ENCODE results near the gene DCAF5.

Gene DCAF5

DNA sequence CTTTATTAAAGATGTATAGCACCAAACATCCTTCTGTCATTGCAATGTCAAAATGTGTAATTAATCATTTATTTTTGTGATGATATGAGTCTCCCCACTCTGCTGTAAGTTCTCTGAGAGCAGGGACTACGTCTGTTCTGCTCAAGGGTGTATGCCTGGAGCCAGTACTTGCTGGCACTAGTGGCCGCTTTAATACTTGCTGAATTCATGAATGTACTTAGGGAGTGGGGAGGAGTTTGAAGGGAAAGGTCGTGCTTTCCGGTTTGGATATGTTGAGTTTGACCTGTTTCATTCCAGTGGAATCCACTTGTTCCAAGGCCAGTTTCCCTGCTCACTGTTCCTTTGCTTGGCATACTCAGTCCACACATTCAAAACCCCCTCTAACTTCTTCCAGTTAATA, 1.9 kb upstream of the DCAF5 start:
- H3K4me1 Mint-ChIP-seq: peaks cover 15 to 20% of the 10 kb centered on the region in 2 donors
- DNase-seq (no peak), ATAC-seq (replicated peaks) (no peak)
- peaks cover 5 to 9% of the 10 kb centered on the region in 2 donors for H3K36me3 Mint-ChIP-seq
- no peak overlapping the region for H3K4me3 Mint-ChIP-seq
- peaks cover 0 to 11% of the 10 kb centered on the region in 2 donors for H3K27me3 Mint-ChIP-seq
- H3K27ac Mint-ChIP-seq: no peak overlapping the region
- no peaks in the 10 kb centered on the region for H3K9me3 Mint-ChIP-seq

- ATAC-seq (replicated peaks): no peak
- peaks cover 17 to 29% of the 10 kb centered on the region in 2 donors for H3K4me1 Mint-ChIP-seq
- H3K4me3 Mint-ChIP-seq: peak overlapping the region; percentile 94 to 98
- H3K27me3 Mint-ChIP-seq: peaks cover 0 to 7% of the 10 kb centered on the region in 2 donors
- H3K36me3 Mint-ChIP-seq: peaks cover 11 to 12% of the 10 kb centered on the region in 2 donors
- H3K9me3 Mint-ChIP-seq: no peaks in the 10 kb centered on the region
- DNase-seq: no peak
- peak overlapping the region; percentile 86 for H3K27ac Mint-ChIP-seq
Observed at GRCh38 chr14:69153873-69154270, 953 bp upstream of the DCAF5 start.

DNA sequence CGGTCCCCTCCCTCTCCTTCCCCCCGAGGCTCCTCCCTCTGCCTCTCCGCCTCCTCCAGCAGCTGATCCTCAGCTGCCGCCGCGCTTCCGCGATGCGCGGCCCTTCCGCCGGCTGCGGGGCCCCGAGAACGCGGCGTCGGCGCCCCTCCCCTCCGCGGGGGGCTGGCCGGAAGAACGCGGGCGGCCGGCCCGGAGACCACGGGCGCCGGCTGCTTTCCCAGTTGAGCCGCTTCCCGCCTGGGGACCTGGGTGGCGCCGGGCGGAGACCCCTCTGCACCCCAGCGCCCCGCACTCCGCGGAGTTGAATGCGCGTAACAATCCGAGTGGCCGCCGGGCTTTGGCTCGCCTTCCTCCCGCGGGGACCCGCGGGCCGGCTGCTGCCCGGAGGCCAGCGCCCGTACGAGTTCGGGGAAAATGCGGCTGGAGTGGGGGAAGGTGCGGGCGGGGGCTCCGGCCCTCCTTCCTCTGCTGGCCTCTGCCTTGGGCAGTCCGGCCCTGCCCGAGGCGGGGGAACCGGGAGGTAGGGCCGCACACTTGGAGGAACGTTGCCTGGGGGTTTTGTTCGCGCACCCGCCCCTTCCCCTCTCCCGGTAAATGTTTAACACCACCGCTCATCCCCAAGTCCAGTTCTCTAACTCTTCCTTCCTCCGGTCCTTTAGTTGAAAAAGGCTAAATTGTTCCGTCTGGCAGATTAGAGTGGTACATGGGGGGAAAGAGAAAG, 393 bp upstream of the DCAF5 start:
- H3K4me1 Mint-ChIP-seq: peaks cover 20 to 34% of the 10 kb centered on the region in 2 donors
- peaks cover 0 to under 1% of the 10 kb centered on the region in 2 donors for H3K27me3 Mint-ChIP-seq
- ATAC-seq (replicated peaks): peak; percentile 93
- peak overlapping the region; percentile 94 to 98 for H3K4me3 Mint-ChIP-seq
- H3K27ac Mint-ChIP-seq: peak overlapping the region; percentile 86
- H3K36me3 Mint-ChIP-seq: peaks cover 16 to 17% of the 10 kb centered on the region in 2 donors
- peak; percentile 89 for DNase-seq
- no peaks in the 10 kb centered on the region for H3K9me3 Mint-ChIP-seq

DNA sequence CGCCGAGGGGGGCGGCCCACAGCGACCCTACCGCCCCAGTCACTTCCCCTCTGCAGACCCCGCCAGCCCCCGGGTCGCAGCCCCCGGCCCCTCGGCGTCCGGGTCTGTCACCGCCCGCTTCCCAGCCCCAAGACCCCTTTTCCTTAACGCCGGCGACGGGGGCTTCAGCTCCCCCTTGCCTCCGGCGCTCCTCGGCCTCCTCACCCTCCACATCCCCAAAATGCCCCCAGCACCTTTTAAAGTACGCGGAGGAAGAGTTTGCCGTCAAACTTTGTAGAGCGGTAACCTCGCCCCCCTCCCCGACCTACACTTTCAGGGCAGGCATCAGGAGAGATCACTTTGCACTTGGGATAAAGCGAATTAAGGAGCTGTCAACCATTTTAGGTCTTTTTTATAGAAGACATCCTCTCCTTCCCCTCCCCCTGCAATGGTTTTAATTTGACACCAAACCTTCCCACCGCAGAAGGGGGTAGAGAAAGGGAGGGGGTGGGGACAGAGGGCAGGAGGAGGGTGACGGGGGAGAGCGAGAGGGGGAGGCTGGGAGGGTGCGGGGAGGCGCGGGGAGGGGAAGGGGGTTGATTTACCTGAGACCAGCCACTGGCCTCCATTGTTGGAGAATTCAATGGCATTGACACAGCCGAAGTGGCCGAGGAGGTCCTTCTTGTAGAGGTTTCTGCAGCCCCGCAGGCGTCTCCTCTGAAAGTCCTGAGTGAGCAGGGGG, 578 bp downstream of the DCAF5 start:
- DNase-seq: peak; percentile 1
- H3K4me1 Mint-ChIP-seq: peaks cover 20 to 41% of the 10 kb centered on the region in 2 donors
- peak; percentile 26 to 30 for ATAC-seq (replicated peaks)
- H3K27me3 Mint-ChIP-seq: no peaks in the 10 kb centered on the region
- peak overlapping the region; percentile 94 to 98 for H3K4me3 Mint-ChIP-seq
- H3K36me3 Mint-ChIP-seq: peaks cover 18 to 21% of the 10 kb centered on the region in 2 donors
- no peaks in the 10 kb centered on the region for H3K9me3 Mint-ChIP-seq
- H3K27ac Mint-ChIP-seq: peak overlapping the region; percentile 97

DNA sequence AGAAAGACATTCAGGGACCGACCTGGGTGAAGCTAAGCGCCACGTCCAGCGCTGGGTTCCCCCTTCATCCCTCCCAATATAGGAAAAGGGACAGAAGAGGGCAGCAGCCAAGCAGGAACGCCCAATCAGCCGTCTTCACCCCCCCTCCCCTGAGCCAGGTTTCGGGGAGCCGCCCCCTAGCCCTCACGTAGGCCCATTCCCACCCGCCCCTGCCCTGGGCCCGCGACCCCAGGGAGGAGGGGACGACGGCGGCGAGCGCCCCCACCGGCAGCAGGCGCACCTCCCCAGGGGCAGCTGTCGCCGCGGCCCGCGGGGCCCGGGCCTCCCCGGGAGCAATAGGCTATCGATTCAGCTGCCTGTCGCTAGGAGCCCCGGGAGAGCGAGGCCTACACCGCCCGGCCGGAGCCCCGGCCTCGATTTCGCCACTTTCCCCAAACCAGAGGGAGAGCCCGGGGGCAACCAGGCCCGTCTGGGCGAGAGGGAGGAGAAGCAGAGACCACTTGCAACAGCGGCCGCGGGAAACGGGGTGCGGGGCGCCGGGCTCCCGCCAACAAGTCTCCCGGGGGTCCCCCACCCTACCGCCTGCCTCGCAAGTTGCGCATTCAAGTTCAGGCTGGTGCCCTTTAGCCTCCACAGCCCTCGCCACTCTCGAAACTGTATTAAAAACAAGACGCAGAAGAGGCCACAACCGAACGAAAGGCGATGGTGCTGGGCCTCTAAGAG, 1.3 kb downstream of the DCAF5 start:
- Mint-ChIP-seq H3K36me3 (peaks cover 18 to 22% of the 10 kb centered on the region in 2 donors), H3K4me1 (peaks cover 20 to 41% of the 10 kb centered on the region in 2 donors), H3K27me3 (no peaks in the 10 kb centered on the region), H3K9me3 (no peaks in the 10 kb centered on the region), H3K4me3 (peak overlapping the region; percentile 94 to 98), H3K27ac (peak overlapping the region; percentile 97)
- ATAC-seq (replicated peaks): peak; percentile 66 to 72
- peak; percentile 68 for DNase-seq

DNA sequence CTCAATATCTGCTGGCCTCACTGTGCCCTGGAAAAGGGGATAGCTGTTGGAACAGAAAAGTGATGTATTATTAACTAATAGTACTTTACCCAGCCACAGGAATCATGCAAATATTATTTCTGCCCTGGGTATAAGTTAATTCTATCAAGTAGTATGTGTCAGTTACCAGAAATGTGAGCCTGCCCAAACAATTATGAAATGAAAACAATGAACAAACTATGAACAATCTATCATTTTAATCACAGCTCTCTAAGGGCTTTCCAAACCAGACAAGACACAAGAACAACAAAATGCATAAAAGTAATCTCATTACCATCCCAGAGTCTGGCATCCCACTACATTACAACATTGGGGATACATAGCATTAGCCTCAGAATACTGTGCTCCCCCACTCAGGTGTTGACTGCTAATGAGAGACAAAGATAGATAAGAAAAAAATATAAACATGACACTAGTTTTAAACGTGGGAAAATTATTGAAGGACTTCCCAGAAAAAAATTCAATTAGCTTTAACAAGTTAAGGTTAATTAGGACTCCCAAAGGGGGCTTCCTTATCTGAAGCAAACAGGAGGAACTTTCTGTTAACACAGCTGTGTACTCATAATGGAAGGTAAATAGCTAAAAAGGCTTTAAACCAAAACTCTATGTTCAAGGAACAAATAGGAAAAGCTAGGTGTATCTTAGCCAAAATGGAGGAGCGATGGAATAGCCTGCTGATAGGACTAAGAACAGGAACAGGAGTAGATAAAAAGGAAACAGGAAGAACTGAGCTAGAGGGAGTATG, 3.3 kb downstream of the DCAF5 start:
- no peaks in the 10 kb centered on the region for H3K27me3 Mint-ChIP-seq
- H3K36me3 Mint-ChIP-seq: peaks cover 18 to 22% of the 10 kb centered on the region in 2 donors
- peaks cover 20 to 41% of the 10 kb centered on the region in 2 donors for H3K4me1 Mint-ChIP-seq
- H3K9me3 Mint-ChIP-seq: no peaks in the 10 kb centered on the region
- DNase-seq: no peak
- H3K27ac Mint-ChIP-seq: peak overlapping the region; percentile 53
- H3K4me3 Mint-ChIP-seq: peak overlapping the region; percentile 22 to 53
- no peak for ATAC-seq (replicated peaks)

GRCh38 chr14:69142101-69142500, 10.8 kb downstream of the DCAF5 start:
- Mint-ChIP-seq H3K4me3 (no peak overlapping the region), H3K36me3 (peaks cover 0 to 20% of the 10 kb centered on the region in 2 donors), H3K27me3 (no peaks in the 10 kb centered on the region), H3K4me1 (peaks cover 20 to 50% of the 10 kb centered on the region in 2 donors), H3K27ac (no peak overlapping the region), H3K9me3 (no peaks in the 10 kb centered on the region)
- DNase-seq (no peak), ATAC-seq (replicated peaks) (no peak)

DNA sequence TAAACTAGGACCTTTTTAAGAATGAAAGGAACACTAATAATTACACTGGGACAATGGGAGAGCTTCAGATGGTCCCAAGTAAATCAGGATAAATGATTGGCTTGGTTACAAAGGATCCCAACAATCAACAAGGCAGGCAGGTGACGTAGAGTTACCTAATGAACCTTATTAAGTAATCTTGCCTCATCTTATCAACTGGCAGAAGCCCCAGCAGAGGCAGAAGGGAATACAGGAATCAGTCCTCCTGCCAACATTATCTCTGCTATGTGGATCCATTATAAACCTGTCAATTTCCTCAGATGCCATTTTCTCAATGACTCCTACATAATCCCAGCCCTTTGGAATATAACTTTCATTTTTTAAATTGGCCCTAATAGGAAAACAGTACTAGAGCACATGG, 11.4 kb downstream of the DCAF5 start:
- H3K27ac Mint-ChIP-seq: no peak overlapping the region
- ATAC-seq (replicated peaks): no peak
- no peaks in the 10 kb centered on the region for H3K9me3 Mint-ChIP-seq
- no peak for DNase-seq
- no peaks in the 10 kb centered on the region for H3K27me3 Mint-ChIP-seq
- no peak overlapping the region for H3K4me3 Mint-ChIP-seq
- H3K36me3 Mint-ChIP-seq: peaks cover 0 to 20% of the 10 kb centered on the region in 2 donors
- peaks cover 20 to 50% of the 10 kb centered on the region in 2 donors for H3K4me1 Mint-ChIP-seq

GRCh38 chr14:69139743-69140142, 13.2 kb downstream of the DCAF5 start:
- Mint-ChIP-seq H3K9me3 (no peaks in the 10 kb centered on the region), H3K27me3 (no peaks in the 10 kb centered on the region), H3K36me3 (peaks cover 0 to 20% of the 10 kb centered on the region in 2 donors), H3K4me1 (peaks cover 20 to 50% of the 10 kb centered on the region in 2 donors), H3K27ac (peak overlapping the region; percentile 57), H3K4me3 (no peak overlapping the region)
- DNase-seq (no peak), ATAC-seq (replicated peaks) (no peak)

DNA sequence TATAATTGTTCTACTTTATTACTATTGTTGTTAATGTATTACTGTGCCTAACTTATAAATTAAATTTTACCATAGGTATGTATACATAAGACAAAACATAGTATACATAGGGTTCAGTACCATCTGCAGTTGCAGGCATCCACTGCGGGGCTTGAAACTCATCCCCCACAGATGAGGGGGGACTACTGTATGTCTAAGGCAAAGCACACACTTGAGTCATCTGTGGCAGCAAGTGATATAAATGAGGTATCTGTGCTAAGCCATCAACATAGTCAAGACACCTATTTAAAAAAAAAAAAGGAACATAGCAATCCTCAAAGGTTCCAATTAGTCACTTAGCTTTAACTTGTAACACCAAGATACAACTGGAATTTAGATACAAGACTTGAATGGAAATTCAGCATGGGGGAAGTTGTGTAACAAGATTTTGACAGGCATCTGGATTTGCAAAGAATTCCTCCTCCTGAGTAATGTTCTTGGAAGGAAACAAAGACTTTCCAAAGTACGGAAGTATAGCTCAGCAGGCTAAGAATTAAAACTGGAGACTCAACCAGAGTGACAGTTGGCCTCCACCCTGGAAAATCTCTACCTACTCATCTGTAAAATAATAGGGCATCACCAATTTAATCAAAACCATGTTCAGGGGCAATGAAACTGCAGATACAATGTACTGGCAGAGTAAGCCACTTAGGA, 14.9 kb downstream of the DCAF5 start:
- no peak overlapping the region for H3K27ac Mint-ChIP-seq
- no peaks in the 10 kb centered on the region for H3K27me3 Mint-ChIP-seq
- ATAC-seq (replicated peaks): peak in 1 of 2 donors; percentile 50
- peaks cover 19 to 58% of the 10 kb centered on the region in 2 donors for H3K4me1 Mint-ChIP-seq
- H3K36me3 Mint-ChIP-seq: peaks cover 0 to 20% of the 10 kb centered on the region in 2 donors
- no peaks in the 10 kb centered on the region for H3K9me3 Mint-ChIP-seq
- DNase-seq: no peak
- H3K4me3 Mint-ChIP-seq: no peak overlapping the region

DNA sequence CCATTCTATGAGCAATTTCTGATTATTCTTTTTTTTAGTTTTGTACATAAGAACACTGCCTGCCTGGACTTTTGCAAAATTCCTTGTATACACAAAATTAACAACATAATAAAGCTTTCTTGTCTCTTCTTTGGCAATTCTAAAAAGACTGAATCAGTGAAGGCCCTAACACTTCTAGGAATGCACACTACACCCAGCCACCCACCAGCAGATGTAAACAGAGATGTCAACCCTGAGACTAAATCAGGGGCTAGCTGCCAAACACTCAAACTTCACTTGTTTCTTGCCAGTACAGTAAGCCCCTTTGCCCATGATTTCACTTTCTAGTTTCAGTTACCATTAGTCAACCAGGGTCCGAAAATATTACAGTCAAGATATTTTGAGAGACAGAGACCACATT, 15.5 kb downstream of the DCAF5 start:
- Mint-ChIP-seq H3K27ac (no peak overlapping the region), H3K4me3 (no peak overlapping the region), H3K4me1 (peaks cover 20 to 58% of the 10 kb centered on the region in 2 donors), H3K27me3 (no peaks in the 10 kb centered on the region), H3K9me3 (no peaks in the 10 kb centered on the region), H3K36me3 (peaks cover 0 to 20% of the 10 kb centered on the region in 2 donors)
- ATAC-seq (replicated peaks): no peak
- no peak for DNase-seq

GRCh38 chr14:69135133-69135532, 17.8 kb downstream of the DCAF5 start:
- peaks cover 26 to 66% of the 10 kb centered on the region in 2 donors for H3K4me1 Mint-ChIP-seq
- no peak overlapping the region for H3K4me3 Mint-ChIP-seq

More at GRCh38 chr14:69135133-69135532, 17.8 kb downstream of the DCAF5 start:
- Mint-ChIP-seq H3K9me3 (no peaks in the 10 kb centered on the region), H3K27me3 (no peaks in the 10 kb centered on the region), H3K36me3 (peaks cover 0 to 20% of the 10 kb centered on the region in 2 donors), H3K27ac (no peak overlapping the region)
- no peak for ATAC-seq (replicated peaks)
- no peak for DNase-seq

All from stimulated activated naive B cell treated with anti-CD40 and anti-IgM and Interleukin-4, amounts not matched to agents 10 μg/mL and 1 μg/mL and 100 μg/mL, for 72 hours (primary cell).